ENCODE measurements around the gene SIRPG. TPM values are rescaled to one million over a fixed set of nuclear protein-coding genes. Genes with fewer than 3 reads are reported as not detected.

Gene SIRPG
- total RNA-seq, 4 donors from 2014 or later: not detected

DNA sequence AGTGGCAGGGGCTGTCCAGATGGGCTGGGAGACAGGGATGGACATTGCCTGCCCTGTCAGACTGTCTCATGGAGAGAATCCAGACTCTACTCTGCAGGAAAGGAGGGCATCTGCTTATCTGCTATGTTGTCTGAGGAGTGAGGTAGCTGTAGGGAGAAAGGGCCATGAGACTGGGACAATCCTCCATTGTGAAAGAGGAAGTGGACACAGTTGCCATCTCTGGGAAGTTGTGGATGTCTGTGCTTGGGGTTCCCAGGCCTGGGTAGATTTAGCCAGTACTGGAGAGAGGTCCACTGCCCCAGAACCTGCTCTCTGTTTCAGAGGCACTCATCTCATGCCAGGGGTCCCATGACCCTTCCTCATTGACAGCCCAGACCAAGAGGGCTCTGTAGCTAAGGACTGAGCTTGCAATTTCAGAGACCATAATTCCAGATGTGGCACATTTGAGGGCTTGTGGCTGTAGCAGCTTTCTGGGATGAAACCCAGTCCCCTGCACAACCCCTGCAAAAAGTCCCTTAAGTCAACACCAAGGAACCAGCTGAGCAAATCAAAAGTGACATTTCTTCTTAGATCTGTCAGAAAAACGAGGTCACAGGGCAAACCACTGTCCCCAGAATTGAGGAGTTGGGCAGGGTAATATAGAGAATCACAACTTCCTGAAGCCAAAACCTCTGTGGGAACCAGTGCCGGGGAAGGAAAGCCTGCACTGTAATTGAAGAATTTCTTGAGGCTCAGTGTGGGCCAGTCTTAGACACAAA is 4.1 kb upstream of the SIRPG start:
- in situ Hi-C loops (cut with MboI; ENCODE audit: low sequenced_read_pairs in 4 of 4) (no loop called here), intact Hi-C loops (cut with DNase I; ENCODE audit: low total_unique reads) (no loop called here)
- H3K27ac ChIP-seq: no peak overlapping the region
- no peak overlapping the region for H3K4me3 ChIP-seq
- H3K27me3 ChIP-seq: no peaks in the 10 kb centered on the region
- H3K36me3 ChIP-seq: no peaks in the 10 kb centered on the region
- no peaks in the 10 kb centered on the region for H3K4me1 ChIP-seq
- TF ChIP-seq, protein P1, sequence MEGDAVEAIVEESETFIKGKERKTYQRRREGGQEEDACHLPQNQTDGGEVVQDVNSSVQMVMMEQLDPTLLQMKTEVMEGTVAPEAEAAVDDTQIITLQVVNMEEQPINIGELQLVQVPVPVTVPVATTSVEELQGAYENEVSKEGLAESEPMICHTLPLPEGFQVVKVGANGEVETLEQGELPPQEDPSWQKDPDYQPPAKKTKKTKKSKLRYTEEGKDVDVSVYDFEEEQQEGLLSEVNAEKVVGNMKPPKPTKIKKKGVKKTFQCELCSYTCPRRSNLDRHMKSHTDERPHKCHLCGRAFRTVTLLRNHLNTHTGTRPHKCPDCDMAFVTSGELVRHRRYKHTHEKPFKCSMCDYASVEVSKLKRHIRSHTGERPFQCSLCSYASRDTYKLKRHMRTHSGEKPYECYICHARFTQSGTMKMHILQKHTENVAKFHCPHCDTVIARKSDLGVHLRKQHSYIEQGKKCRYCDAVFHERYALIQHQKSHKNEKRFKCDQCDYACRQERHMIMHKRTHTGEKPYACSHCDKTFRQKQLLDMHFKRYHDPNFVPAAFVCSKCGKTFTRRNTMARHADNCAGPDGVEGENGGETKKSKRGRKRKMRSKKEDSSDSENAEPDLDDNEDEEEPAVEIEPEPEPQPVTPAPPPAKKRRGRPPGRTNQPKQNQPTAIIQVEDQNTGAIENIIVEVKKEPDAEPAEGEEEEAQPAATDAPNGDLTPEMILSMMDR (IDR thresholded peaks at IDR 0.05 in 4 of 5, conservative IDR thresholded peaks at IDR 0.05 in 1 of 5): no peak
- TF ChIP-seq POLR2A (IDR thresholded peaks at IDR 0.05): no peak
- no peak for DNase-seq
- ATAC-seq: no peak
- H3K9me3 ChIP-seq: no peaks in the 10 kb centered on the region

DNA sequence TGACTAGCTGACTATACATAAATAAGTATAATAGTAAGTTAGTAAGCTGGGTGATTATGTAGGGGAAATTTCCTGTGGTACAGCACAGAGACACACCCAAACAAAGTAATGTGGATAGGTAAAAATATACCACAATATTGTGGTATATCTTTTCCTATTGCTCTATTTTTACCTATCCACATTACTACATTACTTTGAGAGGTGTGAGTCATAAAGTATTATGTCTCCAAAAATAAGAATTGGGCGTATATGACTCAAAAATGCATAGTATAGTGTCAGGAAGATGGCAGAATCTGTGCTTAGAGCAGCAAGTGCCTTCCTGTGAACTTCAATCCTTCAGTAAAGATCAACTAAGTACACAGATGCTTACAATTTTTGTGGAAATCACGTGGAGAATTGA is 2.7 kb upstream of the SIRPG start:
- Histone ChIP-seq H3K27ac (no peak overlapping the region), H3K4me1 (no peaks in the 10 kb centered on the region), H3K36me3 (no peaks in the 10 kb centered on the region), H3K27me3 (no peaks in the 10 kb centered on the region), H3K4me3 (no peak overlapping the region), H3K9me3 (no peaks in the 10 kb centered on the region)
- DNase-seq: no peak
- ATAC-seq: no peak
- intact Hi-C loops (cut with DNase I; ENCODE audit: low total_unique reads) (no loop called here), in situ Hi-C loops (cut with MboI; ENCODE audit: low sequenced_read_pairs in 4 of 4) (no loop called here)
- no peak for TF ChIP-seq POLR2A (IDR thresholded peaks at IDR 0.05)
- TF ChIP-seq, protein P1 (IDR thresholded peaks at IDR 0.05 in 4 of 5, conservative IDR thresholded peaks at IDR 0.05 in 1 of 5): no peak

DNA sequence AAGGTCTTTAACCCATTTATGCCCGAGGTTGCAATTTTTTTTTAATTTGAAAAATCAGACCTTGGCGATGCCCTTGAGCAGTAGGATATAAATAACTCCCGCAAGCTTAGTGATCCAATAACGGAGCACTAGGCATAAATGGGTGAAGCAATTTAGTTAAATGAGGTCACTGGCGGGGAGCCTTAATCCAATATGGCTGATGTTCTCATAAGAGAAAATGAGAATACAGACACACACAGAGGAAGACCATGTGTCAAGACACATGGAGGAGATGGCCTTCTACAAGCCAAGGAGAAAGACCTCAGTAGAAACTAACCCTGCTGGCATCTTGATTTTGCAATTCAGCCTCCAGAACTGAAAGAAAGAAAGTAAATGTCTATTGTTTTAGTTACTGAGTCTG is 735 bp downstream of the SIRPG start:
- Histone ChIP-seq H3K9me3 (no peaks in the 10 kb centered on the region), H3K27me3 (no peaks in the 10 kb centered on the region), H3K4me3 (no peak overlapping the region), H3K4me1 (no peaks in the 10 kb centered on the region), H3K27ac (no peak overlapping the region), H3K36me3 (no peaks in the 10 kb centered on the region)
- DNase-seq (no peak), ATAC-seq (no peak)
- intact Hi-C loops (cut with DNase I; ENCODE audit: low total_unique reads): no loop called here
- in situ Hi-C loops (cut with MboI; ENCODE audit: low sequenced_read_pairs in 4 of 4): no loop called here
- TF ChIP-seq POLR2A (IDR thresholded peaks at IDR 0.05): no peak
- TF ChIP-seq, protein P1 (IDR thresholded peaks at IDR 0.05 in 4 of 5, conservative IDR thresholded peaks at IDR 0.05 in 1 of 5): no peak

DNA sequence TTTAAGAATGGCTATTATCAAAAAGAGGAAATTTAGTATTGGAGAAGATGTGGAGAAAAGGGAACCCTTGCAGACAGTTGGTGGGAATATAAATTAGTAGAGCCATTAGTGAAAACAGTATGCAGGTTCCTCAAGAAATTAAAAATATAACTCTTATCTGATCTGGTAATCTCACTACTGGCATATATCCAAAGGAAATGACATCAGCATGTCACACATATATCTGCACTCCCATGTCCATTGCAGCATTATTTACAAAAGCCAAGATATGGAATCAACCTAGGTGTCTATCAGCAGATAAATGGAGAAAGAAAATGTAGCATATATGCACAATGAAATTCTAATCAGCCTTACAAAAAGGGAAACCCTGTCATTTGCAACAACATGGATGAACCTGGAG is 2.6 kb downstream of the SIRPG start:
- no peaks in the 10 kb centered on the region for H3K4me1 ChIP-seq
- ATAC-seq (no peak), DNase-seq (no peak)
- intact Hi-C loops (cut with DNase I; ENCODE audit: low total_unique reads) (no loop called here), in situ Hi-C loops (cut with MboI; ENCODE audit: low sequenced_read_pairs in 4 of 4) (no loop called here)
- no peaks in the 10 kb centered on the region for H3K36me3 ChIP-seq
- H3K27me3 ChIP-seq: no peaks in the 10 kb centered on the region
- H3K9me3 ChIP-seq: no peaks in the 10 kb centered on the region
- no peak for TF ChIP-seq POLR2A (IDR thresholded peaks at IDR 0.05)
- TF ChIP-seq, protein P1 (IDR thresholded peaks at IDR 0.05 in 4 of 5, conservative IDR thresholded peaks at IDR 0.05 in 1 of 5): no peak
- no peak overlapping the region for H3K27ac ChIP-seq
- no peak overlapping the region for H3K4me3 ChIP-seq

DNA sequence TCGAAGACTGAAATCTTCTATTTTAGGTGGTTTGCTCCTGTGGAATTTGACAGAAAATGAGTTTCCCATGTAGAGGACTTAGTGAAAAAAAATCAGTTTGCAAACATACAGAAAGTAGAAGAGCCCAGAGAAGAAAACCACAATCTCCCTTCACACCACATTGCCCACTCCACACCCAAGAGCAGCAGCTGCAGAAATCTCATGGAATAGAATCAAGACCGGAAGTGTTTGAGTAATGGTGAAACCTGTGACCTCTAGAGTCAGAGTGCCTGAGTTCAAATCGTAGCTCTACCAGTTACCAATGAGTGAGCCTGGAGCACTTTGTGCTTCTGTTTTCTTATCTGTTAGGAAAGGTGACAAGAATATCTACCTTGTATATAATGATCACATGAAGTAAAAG is 4.6 kb downstream of the SIRPG start:
- Histone ChIP-seq H3K36me3 (no peaks in the 10 kb centered on the region), H3K4me1 (no peaks in the 10 kb centered on the region), H3K27me3 (no peaks in the 10 kb centered on the region), H3K9me3 (no peaks in the 10 kb centered on the region), H3K27ac (no peak overlapping the region), H3K4me3 (no peak overlapping the region)
- intact Hi-C loops (cut with DNase I; ENCODE audit: low total_unique reads): no loop called here
- DNase-seq: no peak
- TF ChIP-seq, protein P1 (IDR thresholded peaks at IDR 0.05 in 4 of 5, conservative IDR thresholded peaks at IDR 0.05 in 1 of 5): no peak
- TF ChIP-seq POLR2A (IDR thresholded peaks at IDR 0.05): no peak
- in situ Hi-C loops (cut with MboI; ENCODE audit: low sequenced_read_pairs in 4 of 4): no loop called here
- no peak for ATAC-seq

All from gastrocnemius medialis (tissue), 4 donors.